Ramos (cell line): ENCODE data around the gene KLF6.

Experiments
- in situ Hi-C: fragments of 300-500 bp; cut with MboI; formaldehyde crosslinking; loops from one replicate; pipeline ENCODE4 v1.14.3; 2022; ENCODE audit warnings: low sequenced_read_pairs; ENCODE audit not compliant: unreplicated experiment

The KLF6 gene

DNA sequence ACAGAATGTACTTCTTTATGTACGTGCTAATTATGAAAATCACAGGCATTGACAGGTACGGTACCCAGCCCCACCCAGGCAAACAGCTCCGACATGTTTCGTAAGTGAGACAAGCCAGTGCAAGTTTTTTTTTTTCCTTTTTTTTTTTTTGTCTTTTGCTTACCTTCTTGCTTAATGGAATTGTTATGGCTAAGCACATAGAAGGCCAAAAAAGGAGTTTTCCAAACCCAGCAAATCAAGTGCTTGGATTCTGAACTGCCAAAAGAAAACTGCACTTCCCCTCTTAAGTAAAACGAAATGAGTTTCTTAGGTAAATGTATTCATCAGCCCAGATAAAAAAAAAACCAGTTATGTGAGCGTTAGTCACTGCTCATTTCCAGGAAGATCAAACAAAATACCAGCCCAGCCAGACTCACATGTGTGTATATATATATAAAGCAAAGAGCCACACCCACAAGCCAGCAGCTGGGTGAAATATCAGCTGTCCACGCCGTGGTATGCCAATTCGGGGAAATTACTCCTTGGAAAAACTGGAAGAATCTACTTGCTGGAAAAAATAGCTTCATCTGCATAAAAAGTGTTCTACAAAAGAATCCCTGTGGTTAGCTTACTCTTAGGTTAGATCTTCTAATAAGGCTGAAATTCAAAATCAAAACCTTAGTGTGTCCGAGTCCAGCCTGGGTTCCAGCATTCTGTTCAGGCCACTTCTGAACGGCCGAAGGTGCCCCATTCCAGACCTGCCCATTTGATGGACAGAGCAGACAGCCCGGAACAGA lies 8.0 kb downstream of the KLF6 start:
- in situ Hi-C loops: no loop called here

DNA sequence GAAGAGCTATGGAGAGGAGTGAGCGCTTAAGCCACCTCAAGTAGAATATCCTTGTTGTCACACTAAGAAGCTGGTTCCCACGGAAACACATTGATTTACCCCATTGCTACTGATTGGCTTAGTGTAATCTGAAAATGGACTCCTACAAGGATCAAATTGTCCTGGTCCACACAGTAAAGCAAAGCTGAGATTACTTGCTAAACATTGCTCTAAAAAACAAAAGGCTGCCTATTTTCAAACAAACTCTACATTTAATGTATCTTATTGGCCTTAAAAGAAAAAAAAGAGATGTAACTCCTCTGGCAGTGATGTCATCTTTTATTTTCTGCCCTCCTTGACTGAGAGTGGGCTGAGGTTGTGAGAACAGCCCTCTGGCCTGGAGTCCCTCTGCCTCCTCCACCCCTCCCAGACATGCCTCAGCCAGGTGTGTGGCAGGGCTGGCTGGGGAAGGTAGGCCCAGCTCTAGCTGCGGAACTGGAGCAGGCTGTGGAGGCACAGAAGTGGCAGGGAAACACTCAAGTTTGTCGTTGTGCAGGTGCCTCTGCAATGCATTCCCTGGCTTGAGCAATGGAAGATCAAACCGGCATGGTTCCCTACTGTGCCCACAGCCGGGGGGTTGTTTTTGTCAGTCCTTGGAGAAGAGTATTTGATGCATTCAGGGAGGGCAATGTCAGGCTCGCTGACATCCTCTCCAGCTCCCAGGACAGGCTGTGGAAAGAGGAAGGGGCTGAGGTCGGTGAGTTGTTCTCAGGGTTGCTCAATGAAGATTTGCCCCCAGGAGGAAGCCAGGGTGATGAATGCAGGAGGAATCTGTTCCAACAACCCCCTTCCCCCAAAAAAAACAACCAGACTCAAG lies 9.1 kb downstream of the KLF6 start:
- in situ Hi-C loops: no loop called here

DNA sequence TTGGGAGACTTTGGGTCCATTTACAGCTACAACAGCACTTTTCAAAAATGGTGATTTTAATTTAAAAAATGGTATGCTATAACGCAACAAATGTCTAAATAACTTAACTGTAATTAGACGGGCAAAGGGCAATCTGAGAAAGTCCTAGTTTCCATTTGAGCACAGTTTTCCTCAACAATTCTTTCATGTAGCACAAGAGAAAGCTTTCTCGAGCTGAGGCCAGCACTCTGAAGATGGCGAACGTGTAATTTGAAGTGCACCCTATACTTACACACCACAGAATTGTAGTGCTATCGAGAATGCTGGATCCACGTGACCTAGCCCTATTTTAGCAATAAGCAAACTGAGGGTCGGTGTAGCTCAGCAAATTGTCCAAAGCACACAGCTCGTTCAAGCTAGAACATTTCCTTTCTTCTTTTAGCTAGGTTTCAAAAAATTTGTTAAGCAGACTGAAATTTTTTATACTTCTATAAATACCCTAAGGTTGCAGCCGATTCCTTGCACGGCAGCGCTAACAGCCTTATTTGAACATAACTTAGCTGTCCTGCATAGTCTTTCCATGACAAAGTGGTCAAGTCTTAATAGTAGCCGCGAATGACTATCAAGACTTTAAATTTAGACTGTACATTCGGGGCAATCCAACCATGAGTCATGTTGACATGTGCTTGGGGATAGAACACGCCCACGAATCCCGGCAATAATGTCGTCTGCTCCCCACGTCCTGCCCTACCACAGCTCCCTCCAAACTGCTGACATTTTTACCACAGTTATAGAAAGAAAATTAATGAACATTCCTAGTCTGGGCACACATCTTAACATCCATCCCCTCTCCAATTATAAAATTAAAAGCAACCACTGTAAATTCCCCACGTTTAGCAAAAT lies 10.0 kb downstream of the KLF6 start:
- in situ Hi-C loops: no loop called here

DNA sequence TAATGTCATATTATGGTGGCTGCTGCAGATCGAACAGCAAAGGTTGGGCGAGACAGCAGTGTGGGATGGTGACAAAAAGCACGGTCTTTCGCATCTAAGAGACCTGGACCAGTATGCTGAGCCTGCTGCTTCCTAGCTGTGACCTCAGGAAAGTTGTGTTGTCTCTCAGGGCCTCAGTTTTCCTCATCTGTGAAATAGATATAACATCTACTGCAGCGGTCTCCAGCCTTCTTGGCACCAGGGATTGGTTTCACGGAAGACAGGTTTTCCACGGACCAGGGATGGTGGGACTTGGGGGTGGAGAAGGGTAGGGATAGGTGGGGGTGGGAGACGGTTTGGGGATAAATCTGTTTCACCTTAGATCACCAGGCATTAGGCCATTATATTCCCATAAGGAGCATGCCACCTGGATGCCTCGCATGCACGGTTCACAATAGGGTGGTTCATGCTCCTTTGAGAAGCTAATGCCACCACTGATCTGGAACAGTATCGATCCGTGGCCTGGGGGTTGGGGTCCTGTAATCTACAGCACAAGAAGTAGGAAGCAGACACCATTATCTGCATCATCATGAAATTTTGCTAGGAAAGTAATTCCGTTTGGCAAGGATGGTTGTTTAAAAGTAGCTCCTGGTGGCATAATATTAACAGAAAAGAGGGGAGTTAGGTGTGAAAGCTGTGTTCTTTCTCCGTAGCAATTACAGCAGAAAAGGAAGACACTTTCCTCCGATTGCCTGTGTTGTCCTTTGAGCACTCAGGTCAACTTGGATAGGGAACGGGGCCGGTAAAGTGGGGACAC lies 10.8 kb downstream of the KLF6 start:
- in situ Hi-C loops: no loop called here

DNA sequence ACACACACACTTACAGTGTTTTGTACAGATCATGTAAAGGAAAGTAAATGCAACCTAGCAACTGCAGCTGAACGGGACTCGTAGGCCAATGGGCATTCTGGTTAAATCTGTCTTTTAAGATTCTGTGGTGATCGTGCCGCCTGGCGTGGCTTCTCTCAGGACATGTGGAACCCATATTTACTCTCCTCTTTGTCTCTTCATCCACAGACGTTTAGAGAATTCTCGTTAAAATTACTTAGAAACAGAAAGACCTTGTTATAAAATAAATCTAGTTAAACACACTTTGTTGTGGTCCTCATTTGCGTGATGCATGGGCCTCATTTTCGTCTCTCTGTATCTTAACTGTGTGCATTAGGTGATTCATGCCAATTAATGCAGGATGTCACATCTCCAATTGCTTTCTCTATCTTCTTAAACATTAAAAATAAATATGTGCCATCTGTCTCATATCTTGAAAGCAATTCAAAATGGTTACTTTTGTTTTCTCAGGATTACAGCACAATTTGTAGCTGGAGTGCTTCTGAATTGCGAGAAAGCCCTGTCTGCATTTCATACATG lies 11.5 kb downstream of the KLF6 start:
- in situ Hi-C loops: no loop called here

DNA sequence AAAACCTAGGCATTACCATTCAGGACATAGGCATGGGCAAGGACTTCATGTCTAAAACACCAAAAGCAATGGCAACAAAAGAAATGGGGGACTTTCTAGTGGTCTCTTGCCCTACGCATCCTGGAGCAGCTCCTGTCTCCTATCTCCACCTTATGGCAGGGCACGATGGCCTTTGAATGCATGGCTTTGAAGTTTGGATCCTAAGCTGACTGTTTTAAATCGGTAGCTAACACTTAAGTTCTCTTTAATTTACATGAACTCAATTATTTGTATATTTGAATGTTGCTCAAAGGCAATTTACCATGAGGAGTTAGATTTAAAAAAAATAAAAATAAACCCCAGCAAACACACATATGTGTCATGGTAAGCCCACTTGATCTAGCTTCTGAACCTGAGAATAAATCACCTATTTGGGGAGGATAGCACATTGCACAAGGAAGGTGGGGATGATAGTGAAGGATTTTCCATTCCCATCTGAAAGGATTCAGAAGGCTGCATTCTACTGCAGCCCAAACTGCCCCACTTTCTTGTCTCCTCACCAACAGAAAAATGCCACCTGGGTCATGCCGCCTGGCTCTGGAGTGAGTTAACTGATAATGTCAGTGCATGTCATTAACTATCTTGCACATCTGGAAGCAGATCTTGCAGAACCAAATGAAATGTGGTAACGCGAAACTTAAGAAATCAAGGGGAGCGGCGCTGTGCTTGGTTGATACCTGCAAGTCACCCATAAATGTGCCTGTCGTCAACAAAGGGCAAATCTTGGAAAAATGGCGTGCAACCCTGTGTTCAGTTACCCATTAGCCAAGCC lies 12.4 kb downstream of the KLF6 start:
- in situ Hi-C loops: no loop called here

DNA sequence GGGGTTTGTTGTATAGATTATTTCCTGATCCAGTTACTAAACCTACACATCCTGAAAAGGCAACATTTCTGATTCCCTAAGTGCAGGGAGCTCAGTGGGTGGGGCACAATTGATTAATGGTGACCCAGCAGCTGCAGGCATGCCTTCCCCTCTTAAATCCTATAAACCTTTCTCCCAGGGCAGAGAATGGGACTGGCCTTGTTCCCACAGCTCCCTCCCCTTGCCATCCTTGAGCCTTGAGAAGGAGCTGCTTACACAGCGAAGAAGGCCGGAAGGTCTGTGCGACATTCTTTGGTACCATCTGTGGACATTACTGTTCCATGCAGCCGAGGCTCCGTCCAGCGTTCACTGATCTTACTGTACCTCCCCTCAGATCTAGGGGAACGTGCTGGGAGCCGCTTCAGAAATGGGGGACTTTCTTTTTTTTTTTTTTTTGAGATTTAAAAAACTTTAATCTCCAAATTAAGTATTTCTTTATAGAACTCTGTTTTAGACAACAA lies 14.3 kb downstream of the KLF6 start:
- in situ Hi-C loops: no loop called here

DNA sequence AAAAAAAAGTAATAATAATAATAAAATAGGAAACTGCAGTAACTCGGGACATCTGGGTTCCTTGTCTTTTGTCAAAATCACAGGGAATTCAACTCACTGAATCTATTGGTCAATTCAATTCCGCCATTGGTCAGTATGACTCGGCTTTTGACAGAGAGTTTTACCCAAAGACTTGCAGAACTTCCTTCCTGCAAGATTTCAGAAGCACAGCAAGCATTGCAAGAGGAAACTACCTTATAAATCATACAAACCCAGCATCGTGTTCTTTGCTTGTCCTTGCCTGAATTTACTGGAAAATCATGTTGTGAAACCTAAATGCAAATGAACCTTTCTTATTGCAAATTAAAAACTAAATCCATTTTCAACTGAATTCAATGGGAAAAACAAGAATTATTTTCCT lies 15.5 kb downstream of the KLF6 start:
- in situ Hi-C loops: no loop called here

DNA sequence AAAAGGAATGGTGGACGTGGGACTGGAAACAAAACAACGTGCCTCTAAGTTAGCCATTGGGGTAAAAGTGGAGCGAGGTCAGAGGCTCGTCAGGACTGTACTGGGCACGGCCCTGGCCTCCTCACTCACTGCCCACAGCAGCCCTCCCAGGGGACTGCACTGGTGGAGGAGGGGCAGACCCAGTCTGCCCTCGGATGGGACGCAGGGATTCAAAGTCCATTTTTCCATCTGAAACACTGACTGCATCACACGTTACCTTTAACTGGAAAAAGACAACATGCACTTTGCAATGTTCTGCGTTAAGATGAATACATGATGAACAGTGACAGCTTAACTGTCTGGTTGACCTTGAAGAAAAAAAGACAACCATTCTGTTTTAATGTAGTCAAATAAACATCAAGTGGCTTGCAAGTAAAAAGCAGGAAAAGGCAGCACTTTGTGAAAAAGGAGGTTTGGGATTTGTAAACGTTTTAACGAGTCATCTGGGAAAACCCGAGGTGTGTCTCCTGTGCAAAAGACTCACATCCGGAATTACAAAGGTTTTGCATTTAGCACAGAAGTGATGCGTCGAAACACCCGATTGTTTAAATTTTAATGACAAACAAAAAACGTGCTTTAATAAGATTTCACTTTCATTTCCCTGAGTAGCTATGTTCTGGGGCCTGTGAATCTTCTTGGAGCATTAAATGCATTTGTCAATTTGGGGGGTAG lies 18.8 kb downstream of the KLF6 start:
- in situ Hi-C loops: no loop called here

DNA sequence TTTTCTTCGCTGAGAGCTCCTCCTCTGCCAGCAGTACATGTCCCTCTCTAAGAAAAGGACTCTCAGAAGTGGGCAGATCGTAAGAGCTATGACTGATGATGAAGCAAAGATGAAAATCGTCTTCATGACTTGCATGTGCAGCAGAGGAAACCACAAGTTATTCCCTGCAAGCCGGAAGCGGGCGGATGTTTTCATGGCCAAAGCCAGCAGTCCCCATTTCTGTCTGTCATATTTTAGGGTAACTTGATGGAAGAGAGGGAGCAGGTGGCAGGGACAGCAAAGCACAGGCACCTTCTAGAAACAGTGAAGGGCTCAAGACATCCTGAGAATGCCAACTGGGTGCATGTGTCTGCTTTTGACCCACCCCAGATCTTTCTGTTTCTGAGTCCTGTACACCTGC lies 19.9 kb downstream of the KLF6 start:
- in situ Hi-C loops: no loop called here

DNA sequence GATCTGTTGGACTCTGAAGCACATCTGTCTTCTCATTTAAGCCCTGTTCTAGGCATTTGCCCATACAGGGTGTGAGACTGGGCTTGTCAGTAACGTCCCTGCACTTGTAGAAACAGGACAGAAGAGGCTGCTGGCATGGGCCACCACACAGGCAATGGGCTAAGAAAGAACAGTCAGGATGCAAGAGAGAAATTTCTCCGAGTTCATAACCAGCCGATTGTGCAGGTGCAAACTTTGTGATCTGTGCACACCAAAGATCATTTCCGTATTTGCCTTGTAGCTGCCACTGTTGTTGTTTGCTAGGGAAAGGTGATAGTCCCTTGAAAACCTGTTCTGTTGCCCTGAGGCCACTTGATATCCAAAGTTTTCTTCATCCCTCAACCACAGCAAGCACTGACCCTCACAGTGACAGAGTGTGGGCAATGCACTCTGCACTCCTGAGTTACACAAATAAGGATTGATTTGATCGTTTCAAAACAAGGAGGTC lies 20.3 kb downstream of the KLF6 start:
- in situ Hi-C loops: no loop called here

DNA sequence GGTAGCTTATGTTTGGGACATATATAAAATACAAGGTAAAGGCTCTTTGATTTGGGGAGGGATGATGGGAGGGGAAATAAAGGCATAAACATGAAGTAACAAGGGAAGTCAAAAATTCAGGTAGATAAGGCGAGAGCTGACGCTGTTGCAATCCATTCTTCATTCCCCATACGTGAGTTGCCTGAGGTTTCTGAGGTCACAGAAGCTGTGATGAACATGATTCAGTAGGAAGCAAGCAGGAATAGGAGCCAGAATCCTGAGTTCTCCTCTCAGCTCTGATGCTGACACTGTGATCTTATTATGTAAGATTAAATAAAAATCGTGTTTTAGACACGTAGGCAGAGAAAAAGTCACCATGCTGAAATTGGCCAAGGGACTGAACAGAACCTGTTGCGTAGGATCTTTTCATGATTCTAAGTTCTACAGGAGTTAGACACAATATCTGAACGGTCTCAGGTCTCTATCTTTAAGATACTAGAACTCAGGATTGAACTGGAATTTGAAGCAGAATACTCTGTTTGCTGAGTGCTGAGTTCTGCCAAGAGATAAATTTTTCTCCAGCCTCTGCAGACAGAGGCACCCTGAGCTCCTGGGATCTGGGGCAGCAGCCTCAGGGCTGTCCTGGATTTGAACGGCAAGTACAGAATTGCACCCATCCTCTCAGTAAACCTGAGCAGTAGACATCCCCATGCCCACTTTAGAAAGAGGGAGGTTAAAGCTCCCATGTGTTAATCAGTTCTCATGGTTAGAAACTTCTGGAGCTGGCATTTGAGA lies 21.0 kb downstream of the KLF6 start:
- in situ Hi-C loops: no loop called here

DNA sequence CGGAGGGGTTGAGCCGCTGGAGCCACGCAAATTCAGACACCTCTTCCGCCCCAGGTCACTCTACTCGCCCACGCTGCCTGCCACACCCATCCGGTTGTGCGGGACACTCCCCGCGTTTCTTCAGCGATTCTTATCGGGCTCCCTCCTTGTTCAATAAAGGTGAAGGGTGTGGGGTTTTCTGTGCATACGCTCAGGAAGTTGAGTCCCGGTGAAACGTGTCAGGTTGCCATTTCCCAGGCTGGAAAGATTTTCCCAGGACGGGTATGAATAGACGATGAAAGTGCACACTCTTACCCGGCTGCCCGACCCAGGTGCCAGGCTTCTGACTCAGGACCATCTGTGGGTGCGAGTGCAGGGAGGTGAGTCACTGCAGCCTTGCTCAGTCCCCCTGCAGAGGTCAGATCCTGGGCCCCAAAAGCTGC lies 22.0 kb downstream of the KLF6 start:
- in situ Hi-C loops: no loop called here

DNA sequence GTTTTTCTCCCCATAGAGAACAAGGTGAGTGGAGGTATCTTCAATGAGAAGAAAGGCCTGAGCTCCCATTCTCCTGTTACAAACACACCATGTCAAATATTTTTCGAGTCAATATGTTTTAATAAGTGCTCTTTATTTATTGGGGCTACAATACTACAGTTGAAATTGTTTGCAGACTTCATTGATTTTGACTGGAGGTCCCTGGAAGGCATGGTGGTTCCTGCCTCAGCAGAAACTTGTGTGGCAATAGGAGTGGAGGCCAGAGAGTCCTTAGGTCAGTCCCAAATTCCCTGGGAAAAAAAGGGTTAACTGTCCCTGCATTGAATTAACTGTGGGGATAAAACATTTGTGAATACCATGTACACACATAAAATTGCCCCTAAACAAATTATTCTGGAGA lies 22.7 kb downstream of the KLF6 start:
- in situ Hi-C loops: no loop called here

DNA sequence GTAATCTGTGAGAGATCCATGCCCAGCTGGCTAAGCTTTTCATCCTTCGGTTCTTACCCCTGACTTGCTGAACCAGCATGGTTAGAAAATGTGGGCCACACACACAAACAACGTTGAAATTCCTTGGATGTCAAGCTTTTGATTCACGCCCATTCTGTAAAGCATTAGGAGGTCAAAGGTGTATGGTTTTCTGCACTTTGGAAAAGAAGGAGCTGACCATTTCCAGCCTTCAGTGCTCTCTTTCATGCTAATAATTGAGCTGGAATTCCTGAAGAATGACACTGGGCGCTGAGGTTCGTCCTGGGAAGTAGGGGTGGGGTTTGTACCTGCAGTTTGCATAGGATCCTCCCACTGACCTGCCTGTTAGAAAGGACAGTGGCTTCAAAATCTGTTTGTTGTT lies 23.1 kb downstream of the KLF6 start:
- in situ Hi-C loops: no loop called here

DNA sequence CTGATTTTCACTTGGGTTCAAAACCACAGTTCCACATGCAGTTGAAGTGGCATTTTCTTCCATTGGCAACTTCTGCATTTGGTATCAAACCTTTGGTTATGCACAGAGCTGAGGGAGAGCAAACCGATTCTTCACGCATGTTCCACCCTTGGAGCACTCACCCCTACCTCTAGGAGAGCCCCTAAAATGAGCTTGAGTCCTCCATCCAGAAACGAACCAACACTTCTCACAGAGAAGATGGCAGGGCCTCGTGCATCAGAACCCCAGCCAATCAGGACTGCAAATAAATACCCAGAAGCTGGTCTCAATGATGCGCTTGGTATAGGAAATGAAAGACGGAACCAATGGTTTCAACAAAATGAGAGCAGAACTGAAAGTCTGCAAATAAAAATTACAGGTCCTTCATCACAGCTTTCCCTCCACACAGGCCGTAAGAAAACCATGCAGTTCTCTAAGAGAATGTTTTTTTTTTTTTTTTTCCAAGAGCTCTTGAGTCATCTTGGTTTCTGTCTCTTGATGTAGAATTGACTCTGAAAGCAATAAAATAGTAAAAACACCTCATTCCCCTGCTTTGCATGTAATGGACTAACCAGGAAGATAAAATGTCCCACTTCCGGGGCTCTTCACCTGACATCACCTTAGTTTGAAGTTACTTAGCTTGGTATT lies 23.9 kb downstream of the KLF6 start:
- in situ Hi-C loops: no loop called here

DNA sequence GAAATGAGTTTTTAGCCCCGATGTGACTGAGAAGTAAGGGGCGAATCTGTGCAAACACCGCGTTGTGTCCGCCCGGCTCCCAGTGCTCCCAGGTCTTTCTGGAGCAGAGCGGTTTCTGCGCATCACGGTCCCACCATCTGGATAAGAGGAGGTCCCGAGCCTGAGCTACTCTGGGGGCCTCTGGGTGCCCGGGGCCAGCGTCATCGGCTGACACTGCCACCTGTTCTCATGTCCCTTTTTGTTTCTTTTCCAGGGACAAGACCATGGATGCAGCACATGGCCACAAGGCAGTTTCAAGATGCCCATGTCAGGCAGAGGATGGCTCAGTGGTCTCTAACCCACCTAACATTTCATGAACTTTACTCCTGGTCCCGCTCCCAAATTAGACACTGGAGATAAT lies 24.9 kb downstream of the KLF6 start:
- in situ Hi-C loops: no loop called here
